Activated CD4-positive, alpha-beta T cell treated with anti-CD3 and anti-CD28 coated beads, Interleukin-2, amount 50 U/mL, for 1 hour (primary cell): ENCODE measurements around the gene WDR26.
"Not testable (repeated sequence)": the region's sequence is repeated elsewhere in the genome, so short reads cannot be mapped to it uniquely, and the experiment has no call there.

Source experiments
- DNase-seq: peaks from one replicate; pipeline ENCODE4 v3.0.0-alpha.2; 2020

WDR26 gene

GRCh38 chr1:224433701-224434672, 610 bp downstream of the WDR26 start:
- peak; percentile 53 for DNase-seq

DNA sequence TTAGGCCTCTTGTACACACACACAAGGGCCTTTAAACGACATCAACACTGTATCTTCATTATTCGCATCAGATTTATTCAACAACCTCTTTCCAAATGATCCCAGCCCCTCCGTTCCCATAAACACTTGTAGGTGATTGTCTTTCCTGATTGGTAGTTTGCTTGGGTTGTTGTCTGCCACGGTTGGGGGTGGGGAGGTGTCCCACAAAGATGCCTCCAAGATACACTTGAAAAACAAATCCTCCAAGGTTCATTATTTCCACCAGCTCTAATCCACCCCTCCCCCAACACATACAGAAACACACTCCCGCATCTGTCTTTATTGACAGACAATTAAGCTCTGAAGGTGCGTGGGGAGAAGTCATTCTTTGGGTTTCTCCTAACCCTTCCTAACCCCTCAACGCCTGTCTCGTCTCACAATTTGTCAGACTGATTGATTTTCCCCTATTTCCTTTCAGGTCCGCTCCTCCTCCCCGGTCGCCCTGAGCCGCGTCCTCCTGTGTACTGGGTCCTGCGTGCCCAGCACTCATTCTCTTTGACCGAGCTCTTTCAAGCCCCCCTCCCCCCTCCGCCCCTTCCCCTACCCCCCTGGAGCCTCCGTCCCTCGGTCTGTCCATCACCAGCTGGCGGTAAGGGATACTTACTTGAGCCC, 1.4 kb downstream of the WDR26 start:
- peak; percentile 24 for DNase-seq

GRCh38 chr1:224432672-224433040, 1.9 kb downstream of the WDR26 start:
- DNase-seq = no peak

DNA sequence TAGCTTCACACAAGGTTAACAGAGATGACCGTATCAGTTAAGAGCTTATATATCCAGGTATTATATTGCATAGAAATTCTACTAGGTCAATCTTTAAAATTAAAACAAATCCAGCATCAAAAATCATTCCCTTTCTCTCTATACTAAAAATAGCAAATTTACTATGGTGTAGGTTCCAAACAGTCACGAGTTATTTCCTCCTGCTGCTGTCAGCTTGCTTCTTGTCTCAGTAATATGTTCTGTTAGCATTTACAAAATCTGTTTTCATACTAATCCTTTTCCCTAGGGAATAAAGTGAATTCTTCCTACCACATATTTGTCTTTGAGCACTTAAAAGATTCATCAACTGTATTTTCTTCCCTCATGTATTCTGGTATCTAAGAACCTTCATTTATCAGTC, 2.5 kb downstream of the WDR26 start:
- no peak for DNase-seq

DNA sequence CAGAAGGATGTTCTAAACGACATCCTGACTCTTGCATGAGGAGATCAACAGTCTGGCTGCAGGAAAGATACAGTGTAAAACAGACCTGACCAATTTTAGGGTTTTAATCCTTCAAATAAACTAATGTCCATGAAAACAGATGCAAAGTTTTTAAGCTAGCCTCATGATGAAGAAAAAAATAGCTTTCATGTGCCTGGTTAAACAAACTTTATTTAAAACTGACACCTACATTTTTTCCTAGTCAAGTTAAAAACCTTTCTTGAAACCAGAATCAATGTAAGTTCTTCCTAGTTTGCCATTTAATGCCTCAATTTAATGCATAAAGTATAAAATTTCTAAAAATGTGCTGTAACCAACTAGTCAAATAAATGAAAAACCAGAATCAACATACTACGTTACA, 2.9 kb downstream of the WDR26 start:
- no peak for DNase-seq

- no peak for DNase-seq
These were observed 4.0 kb downstream of the WDR26 start for GRCh38 chr1:224430511-224431113.

DNA sequence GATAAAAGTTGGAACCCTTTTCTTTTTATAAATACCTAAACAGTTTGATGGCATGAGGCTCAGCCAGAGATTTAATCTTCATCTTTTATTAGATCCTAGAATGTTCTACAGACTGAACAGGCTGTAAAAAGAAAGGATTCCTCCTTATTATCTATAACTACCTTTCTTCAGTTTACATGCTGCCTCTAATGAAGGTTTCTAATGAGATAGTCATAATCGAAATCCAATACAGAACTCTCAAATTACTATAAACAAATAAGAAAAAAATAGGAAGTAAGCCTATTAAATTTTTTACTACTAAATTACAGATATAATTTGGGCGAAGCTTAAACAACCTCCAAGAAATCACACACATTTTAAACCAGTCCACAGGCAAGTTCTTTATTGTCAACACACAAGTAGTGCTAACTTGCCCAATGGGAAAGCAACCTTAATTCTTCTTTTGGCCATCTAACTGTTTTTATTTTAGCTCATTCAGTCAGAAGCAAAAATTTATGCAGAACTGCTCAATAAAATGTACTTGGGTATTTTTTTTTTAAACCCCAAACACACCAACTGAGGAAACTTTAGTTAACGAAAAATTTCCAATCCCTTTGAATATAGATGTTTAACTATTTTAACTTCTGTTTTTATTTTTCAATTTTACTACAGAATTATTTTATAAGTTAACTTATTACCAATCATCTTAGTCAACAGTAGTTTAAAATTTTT, 4.8 kb downstream of the WDR26 start:
- no peak for DNase-seq

DNA sequence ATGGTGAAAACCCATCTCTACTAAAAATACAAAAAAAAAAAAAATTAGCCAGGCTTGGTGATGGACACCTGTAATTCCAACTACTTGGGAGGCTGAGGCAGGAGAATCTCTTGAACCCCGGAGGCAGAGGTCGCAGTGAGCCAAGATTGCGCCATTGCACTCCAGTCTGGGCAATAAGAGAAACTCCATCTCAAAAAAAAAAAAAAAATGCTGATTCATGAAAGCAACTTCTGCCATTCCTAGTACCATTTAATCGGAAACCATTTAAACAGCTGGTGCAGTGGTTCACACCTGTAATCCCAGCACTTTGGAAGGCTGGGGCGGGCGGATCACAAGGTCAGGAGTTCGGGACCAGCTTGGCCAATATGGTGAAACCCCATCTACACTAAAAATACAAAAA, 5.9 kb downstream of the WDR26 start:
- DNase-seq = not testable (repeated sequence)

DNA sequence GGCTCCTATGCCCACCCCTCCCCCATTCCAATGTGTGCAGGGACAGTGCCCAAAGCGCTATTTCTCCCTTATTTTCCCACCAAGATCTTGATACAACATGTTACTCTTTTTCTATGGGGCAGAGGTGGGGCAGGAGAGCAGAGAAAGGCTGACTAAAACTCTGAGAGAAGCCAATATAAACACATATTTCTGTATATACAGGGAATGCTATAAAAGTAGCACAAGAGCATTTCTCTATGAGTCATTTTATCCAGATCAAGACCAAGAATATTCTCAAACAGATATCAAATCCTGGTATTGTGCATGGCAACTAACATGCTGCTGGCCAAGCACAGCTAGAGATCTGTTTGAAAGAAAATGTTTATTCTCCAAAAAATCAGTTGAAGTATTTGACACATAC, 7.3 kb downstream of the WDR26 start:
- no peak for DNase-seq

DNA sequence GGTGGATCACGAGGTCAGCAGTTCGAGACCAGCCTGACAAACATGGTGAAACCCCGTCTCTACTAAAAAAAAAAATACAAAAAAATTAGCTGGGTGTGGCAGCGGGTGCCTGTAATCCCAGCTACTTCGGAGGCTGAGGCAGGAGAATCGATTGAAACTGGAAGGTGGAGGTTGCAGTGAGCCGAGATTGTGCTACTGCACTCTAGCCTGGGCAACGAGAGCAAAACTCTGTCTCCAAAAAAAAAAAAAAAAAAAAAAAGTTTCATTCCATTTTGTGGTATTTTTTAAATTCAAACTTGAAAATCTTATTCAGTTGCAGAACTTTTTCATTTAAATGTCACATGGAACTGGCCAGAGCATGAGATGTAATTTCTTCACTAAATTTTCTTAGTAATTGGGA, 7.7 kb downstream of the WDR26 start:
- DNase-seq = not testable (repeated sequence)

- DNase-seq = no peak
These were observed 9.2 kb downstream of the WDR26 start for GRCh38 chr1:224425279-224425884.

GRCh38 chr1:224420106-224420505, 14.5 kb downstream of the WDR26 start:
- DNase-seq = no peak

DNA sequence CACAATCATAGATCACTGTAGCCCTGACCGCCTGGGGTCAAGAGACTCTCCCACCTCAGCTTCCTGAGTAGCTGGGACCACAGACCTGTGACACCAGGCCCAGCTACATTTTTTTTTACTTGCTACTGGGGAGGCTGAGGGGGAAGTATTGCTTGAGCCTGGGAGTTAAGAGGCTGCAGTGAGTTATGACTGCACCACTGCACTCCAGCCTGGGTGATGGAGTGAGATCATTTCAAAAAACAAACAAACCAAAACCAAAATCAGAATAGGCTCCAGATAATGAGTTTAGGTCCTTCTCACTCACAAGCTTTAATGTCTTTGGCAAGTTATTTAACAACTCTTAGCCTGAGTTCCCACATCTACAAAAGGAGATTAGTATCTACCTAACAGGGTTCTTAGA, 22.8 kb downstream of the WDR26 start:
- no peak for DNase-seq

GRCh38 chr1:224408294-224408590, 26.4 kb downstream of the WDR26 start:
- DNase-seq = no peak

- no peak for DNase-seq
These were observed 26.9 kb downstream of the WDR26 start for GRCh38 chr1:224407571-224408293.

DNA sequence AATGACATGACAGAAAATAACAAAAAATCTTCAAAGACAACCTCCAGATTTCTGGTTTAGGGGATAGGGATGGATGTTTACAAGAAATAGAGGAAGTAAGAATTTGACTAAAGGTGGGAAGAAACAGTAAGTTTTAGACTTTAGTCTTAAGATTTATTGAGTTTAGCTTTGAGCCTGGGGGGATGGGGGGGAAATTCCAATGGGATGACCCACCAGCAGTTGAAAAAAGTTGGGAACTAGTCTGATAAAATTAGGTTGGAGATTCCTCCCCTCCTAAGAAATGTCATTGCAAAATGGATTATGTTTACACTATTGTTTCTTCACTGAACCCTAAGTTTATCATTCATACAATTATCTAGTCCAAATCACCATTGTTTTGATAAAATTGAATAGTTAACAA, 28.4 kb downstream of the WDR26 start:
- DNase-seq = no peak

GRCh38 chr1:224405604-224405970, 29.0 kb downstream of the WDR26 start:
- no peak for DNase-seq

GRCh38 chr1:224404916-224405603, 29.5 kb downstream of the WDR26 start:
- DNase-seq = no peak

GRCh38 chr1:224402472-224403036, 32.0 kb downstream of the WDR26 start:
- DNase-seq = no peak

DNA sequence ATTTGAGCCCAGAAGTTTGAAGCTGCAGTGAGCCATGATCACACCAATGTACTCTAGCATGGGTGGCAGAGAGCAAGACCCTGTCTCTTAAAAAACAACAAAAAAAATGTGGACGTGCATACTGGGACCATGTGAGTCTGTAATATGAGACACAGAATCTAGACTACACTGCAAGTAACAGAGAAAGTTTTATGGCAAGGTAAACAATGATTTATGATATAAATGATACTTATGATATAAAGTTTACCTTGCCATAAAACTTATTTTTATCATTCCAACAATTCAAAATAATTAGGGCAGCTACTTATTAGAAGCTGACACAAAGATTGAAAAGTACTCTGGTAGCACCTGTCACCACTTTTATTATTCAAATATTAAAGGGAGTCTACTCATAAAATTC, 34.7 kb downstream of the WDR26 start:
- DNase-seq = no peak

- DNase-seq = no peak
These were observed 41.3 kb downstream of the WDR26 start for GRCh38 chr1:224393294-224393693.
